ENCODE data around the gene CRYL1. TPM values are rescaled to one million over a fixed set of nuclear protein-coding genes. Genes with fewer than 3 reads are reported as not detected.

Gene CRYL1
- polyA plus RNA-seq, 1 donor from 2014 or later, result 10.6 TPM

DNA sequence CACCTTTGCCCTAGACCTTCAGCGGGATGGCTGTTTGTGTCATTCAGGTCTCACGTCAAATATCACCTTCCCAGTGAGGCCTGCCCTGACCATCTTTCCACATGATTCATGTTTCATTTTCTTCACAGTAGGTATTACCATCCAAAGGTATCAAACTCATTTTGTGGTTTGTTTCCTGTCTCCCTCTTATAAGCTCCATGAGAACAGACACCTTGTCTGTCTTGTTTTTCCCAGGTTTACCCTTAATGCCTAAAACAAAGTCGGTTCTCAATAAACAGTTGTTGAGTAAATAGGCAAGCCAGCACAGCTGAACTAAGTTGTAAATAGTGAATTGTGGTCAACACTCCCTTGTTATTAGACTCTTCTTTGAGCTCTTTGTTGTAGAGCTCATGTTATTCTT, 170.9 kb downstream of the CRYL1 start:
- H3K36me3 ChIP-seq (ENCODE audit: insufficient read depth, low read length), result no peaks in the 10 kb centered on the region
- H2AFZ ChIP-seq (ENCODE audit: low read depth, low read length), result no peak overlapping the region
- H3K4me2 ChIP-seq (ENCODE audit: low read length), result no peak overlapping the region
- H3K9me3 ChIP-seq (ENCODE audit: low read length), result no peaks in the 10 kb centered on the region
- H3K79me2 ChIP-seq (replicated peaks; ENCODE audit: insufficient read depth, low read length), result no peaks in the 10 kb centered on the region
- H3K9ac ChIP-seq (ENCODE audit: low read length), result no peak overlapping the region
- H3F3A ChIP-seq (ENCODE audit: insufficient read depth, low read length, poor library complexity, severe bottlenecking), result no peaks in the 10 kb centered on the region
- H4K20me1 ChIP-seq (ENCODE audit: insufficient read depth), result no peaks in the 10 kb centered on the region
- no peak overlapping the region for H3K4me3 ChIP-seq (ENCODE audit: low read length)
- no peaks in the 10 kb centered on the region for H3K9me2 ChIP-seq (ENCODE audit: insufficient read depth, low read length)
- TF ChIP-seq, protein P1, sequence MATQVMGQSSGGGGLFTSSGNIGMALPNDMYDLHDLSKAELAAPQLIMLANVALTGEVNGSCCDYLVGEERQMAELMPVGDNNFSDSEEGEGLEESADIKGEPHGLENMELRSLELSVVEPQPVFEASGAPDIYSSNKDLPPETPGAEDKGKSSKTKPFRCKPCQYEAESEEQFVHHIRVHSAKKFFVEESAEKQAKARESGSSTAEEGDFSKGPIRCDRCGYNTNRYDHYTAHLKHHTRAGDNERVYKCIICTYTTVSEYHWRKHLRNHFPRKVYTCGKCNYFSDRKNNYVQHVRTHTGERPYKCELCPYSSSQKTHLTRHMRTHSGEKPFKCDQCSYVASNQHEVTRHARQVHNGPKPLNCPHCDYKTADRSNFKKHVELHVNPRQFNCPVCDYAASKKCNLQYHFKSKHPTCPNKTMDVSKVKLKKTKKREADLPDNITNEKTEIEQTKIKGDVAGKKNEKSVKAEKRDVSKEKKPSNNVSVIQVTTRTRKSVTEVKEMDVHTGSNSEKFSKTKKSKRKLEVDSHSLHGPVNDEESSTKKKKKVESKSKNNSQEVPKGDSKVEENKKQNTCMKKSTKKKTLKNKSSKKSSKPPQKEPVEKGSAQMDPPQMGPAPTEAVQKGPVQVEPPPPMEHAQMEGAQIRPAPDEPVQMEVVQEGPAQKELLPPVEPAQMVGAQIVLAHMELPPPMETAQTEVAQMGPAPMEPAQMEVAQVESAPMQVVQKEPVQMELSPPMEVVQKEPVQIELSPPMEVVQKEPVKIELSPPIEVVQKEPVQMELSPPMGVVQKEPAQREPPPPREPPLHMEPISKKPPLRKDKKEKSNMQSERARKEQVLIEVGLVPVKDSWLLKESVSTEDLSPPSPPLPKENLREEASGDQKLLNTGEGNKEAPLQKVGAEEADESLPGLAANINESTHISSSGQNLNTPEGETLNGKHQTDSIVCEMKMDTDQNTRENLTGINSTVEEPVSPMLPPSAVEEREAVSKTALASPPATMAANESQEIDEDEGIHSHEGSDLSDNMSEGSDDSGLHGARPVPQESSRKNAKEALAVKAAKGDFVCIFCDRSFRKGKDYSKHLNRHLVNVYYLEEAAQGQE (IDR thresholded peaks at IDR 0.05; ENCODE audit: borderline replicate concordance), result no peak
- TF ChIP-seq TAF1 (IDR thresholded peaks at IDR 0.05; ENCODE audit: low read depth) (no peak), EP300 (conservative IDR thresholded peaks at IDR 0.05; ENCODE audit: poor library complexity, severe bottlenecking) (no peak), RAD21 (conservative IDR thresholded peaks at IDR 0.05) (no peak), SMC3 (conservative IDR thresholded peaks at IDR 0.05; ENCODE audit: poor library complexity) (no peak), EZH2 (IDR thresholded peaks at IDR 0.05; ENCODE audit: borderline replicate concordance, insufficient read depth, low read length, poor library complexity, severe bottlenecking) (no peak)
- TF ChIP-seq, protein P2, sequence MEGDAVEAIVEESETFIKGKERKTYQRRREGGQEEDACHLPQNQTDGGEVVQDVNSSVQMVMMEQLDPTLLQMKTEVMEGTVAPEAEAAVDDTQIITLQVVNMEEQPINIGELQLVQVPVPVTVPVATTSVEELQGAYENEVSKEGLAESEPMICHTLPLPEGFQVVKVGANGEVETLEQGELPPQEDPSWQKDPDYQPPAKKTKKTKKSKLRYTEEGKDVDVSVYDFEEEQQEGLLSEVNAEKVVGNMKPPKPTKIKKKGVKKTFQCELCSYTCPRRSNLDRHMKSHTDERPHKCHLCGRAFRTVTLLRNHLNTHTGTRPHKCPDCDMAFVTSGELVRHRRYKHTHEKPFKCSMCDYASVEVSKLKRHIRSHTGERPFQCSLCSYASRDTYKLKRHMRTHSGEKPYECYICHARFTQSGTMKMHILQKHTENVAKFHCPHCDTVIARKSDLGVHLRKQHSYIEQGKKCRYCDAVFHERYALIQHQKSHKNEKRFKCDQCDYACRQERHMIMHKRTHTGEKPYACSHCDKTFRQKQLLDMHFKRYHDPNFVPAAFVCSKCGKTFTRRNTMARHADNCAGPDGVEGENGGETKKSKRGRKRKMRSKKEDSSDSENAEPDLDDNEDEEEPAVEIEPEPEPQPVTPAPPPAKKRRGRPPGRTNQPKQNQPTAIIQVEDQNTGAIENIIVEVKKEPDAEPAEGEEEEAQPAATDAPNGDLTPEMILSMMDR (IDR thresholded peaks at IDR 0.05; ENCODE audit: poor library complexity, severe bottlenecking), result no peak
- no peaks in the 10 kb centered on the region for H3K27me3 ChIP-seq (ENCODE audit: insufficient read depth, low read depth, low read length)
- no peak overlapping the region for H3K27ac ChIP-seq (ENCODE audit: low read length)

DNA sequence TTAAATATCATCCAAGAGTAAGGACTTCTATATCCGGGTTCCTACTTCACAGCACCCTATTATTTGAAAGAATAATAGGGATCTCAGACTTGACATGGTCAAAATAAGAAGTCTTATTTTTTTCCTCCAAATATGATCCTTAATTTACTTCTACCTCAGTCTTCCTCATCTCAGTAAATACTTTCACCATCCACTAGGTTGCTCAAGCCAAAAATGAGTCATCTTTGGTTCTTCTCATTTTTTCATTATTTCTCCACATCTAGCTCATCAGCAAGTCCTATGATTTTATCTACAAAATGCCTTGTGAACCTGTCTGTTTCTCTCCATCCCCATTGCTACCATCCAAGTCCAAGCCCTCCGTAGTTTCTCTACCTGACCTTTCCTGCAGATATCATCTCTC, 171.7 kb downstream of the CRYL1 start:
- Histone ChIP-seq H3K79me2 (replicated peaks; ENCODE audit: insufficient read depth, low read length) (no peaks in the 10 kb centered on the region), H3K27me3 (ENCODE audit: insufficient read depth, low read depth, low read length) (no peaks in the 10 kb centered on the region), H3K27ac (ENCODE audit: low read length) (no peak overlapping the region), H3F3A (ENCODE audit: insufficient read depth, low read length, poor library complexity, severe bottlenecking) (no peaks in the 10 kb centered on the region), H2AFZ (ENCODE audit: low read depth, low read length) (no peak overlapping the region), H3K9me3 (ENCODE audit: low read length) (no peaks in the 10 kb centered on the region), H3K4me3 (ENCODE audit: low read length) (no peak overlapping the region), H3K4me2 (ENCODE audit: low read length) (no peak overlapping the region), H3K9me2 (ENCODE audit: insufficient read depth, low read length) (no peaks in the 10 kb centered on the region), H3K36me3 (ENCODE audit: insufficient read depth, low read length) (no peaks in the 10 kb centered on the region), H3K9ac (ENCODE audit: low read length) (no peak overlapping the region), H4K20me1 (ENCODE audit: insufficient read depth) (no peaks in the 10 kb centered on the region)
- TF ChIP-seq, protein P1 (IDR thresholded peaks at IDR 0.05; ENCODE audit: borderline replicate concordance), result no peak
- no peak for TF ChIP-seq EP300 (conservative IDR thresholded peaks at IDR 0.05; ENCODE audit: poor library complexity, severe bottlenecking)

Small RNA genes within 50 kb of the gene (small RNA-seq; reads per million reads assigned to genes)
- 0 reads per million in 3 experiments for gene MIR4499

Other genes with a start within 250 kb of the CRYL1 start
- gene IFT88, start 41.3 kb upstream of the CRYL1 start, polyA plus RNA-seq, result 18.3 and 32.7 TPM in 2 replicates
- 14.5 and 17.5 TPM in 2 replicates for gene IL17D, start 177.8 kb upstream of the CRYL1 start, polyA plus RNA-seq
- gene EEF1AKMT1, start 248.1 kb upstream of the CRYL1 start, polyA plus RNA-seq, result 4.5 and 8.2 TPM in 2 replicates

All from neural cell (in vitro differentiated cells).